ENCODE measurements around the gene TRIM40.

Gene TRIM40

GRCh38 chr6:30154709-30155519 lies 19.0 kb downstream of the TRIM40 start:
- Histone ChIP-seq H3K4me3 (ENCODE audit: control insufficient read depth in 1 of 7, extremely low read depth in 1 of 7, insufficient read depth in 4 of 7, low read depth in 2 of 7, low read length in 6 of 7) (no peak overlapping the region), H3K9me3 (ENCODE audit: control extremely low read depth in 1 of 5, control insufficient read depth in 4 of 5, insufficient read depth in 2 of 5, low read depth in 1 of 5, low read length in 4 of 5) (no peaks in the 10 kb centered on the region), H3K4me1 (ENCODE audit: control extremely low read depth in 1 of 4, control insufficient read depth in 4 of 4, insufficient read depth in 4 of 4, low read length in 3 of 4) (peaks cover 0 to 55% (median 35%) of the 10 kb centered on the region in 4 experiments), H3K27ac (ENCODE audit: insufficient read depth in 1 of 2, low read depth in 1 of 2, low read length in 2 of 2, poor library complexity in 1 of 2, severe bottlenecking in 2 of 2) (no peak overlapping the region), H3K36me3 (ENCODE audit: control insufficient read depth in 4 of 4, insufficient read depth in 4 of 4, low read length in 3 of 4) (no peaks in the 10 kb centered on the region), H3K27me3 (replicated peaks in 2 of 5; ENCODE audit: control insufficient read depth in 4 of 5, insufficient read depth in 5 of 5, low read length in 4 of 5) (no peaks in the 10 kb centered on the region)
- ChIA-PET CTCF (interaction anchor here (1.2 to 2.9 kb wide), 4 partner anchors 13 to 52 kb away, joined by 3 to 14 read pairs (median 6); no protein-coding TSS in a partner anchor), POLR2A (interaction anchor here (1.3 kb wide), 1 partner anchor 13 kb away, joined by 3 read pairs; no protein-coding TSS in a partner anchor)
- no peak for DNase-seq
- 97% methylated on average over 6 of the region's 12 CpGs for WGBS (ENCODE audit: insufficient coverage)

GRCh38 chr6:30155520-30156261 lies 19.8 kb downstream of the TRIM40 start:
- no peak overlapping the region for H3K4me3 ChIP-seq (ENCODE audit: control insufficient read depth in 1 of 7, extremely low read depth in 1 of 7, insufficient read depth in 4 of 7, low read depth in 2 of 7, low read length in 6 of 7)
- CTCF ChIA-PET = interaction anchor here (1.2 to 2.9 kb wide), 3 partner anchors 24 to 53 kb away, joined by 3 to 14 read pairs (median 9); no protein-coding TSS in a partner anchor
- peaks cover 0 to 47% (median 31%) of the 10 kb centered on the region in 4 experiments for H3K4me1 ChIP-seq (ENCODE audit: control extremely low read depth in 1 of 4, control insufficient read depth in 4 of 4, insufficient read depth in 4 of 4, low read length in 3 of 4)
- no CpG with 5 or more reads among the region's 2 CpGs for WGBS (ENCODE audit: insufficient coverage)
- POLR2A ChIA-PET = interaction anchor here (1.3 kb wide), 1 partner anchor 12 kb away, joined by 3 read pairs; no protein-coding TSS in a partner anchor
- H3K36me3 ChIP-seq (ENCODE audit: control insufficient read depth in 4 of 4, insufficient read depth in 4 of 4, low read length in 3 of 4) = no peaks in the 10 kb centered on the region
- no peak overlapping the region for H3K27ac ChIP-seq (ENCODE audit: insufficient read depth in 1 of 2, low read depth in 1 of 2, low read length in 2 of 2, poor library complexity in 1 of 2, severe bottlenecking in 2 of 2)
- no peak for DNase-seq
- no peaks in the 10 kb centered on the region for H3K9me3 ChIP-seq (ENCODE audit: control extremely low read depth in 1 of 5, control insufficient read depth in 4 of 5, insufficient read depth in 2 of 5, low read depth in 1 of 5, low read length in 4 of 5)
- H3K27me3 ChIP-seq (replicated peaks in 2 of 5; ENCODE audit: control insufficient read depth in 4 of 5, insufficient read depth in 5 of 5, low read length in 4 of 5) = no peaks in the 10 kb centered on the region

DNA sequence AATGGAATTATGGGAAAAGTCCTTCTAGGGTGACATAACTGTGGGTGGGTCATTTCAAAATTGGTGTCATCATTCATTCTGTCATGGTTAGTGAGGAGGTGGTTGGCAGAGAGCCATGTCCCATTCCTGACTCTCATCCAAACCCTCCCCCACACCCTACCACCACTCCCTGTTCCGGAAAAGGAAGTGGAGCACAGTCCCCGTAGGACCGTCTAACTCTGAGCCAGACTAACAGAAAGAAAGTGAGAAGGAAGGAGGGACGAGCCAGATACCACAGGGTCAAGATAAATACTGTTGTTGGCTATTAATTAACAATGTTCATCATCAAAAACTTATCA lies 20.3 kb downstream of the TRIM40 start:
- peaks cover 0 to 41% (median 26%) of the 10 kb centered on the region in 4 experiments for H3K4me1 ChIP-seq (ENCODE audit: control extremely low read depth in 1 of 4, control insufficient read depth in 4 of 4, insufficient read depth in 4 of 4, low read length in 3 of 4)
- no peaks in the 10 kb centered on the region for H3K9me3 ChIP-seq (ENCODE audit: control extremely low read depth in 1 of 5, control insufficient read depth in 4 of 5, insufficient read depth in 2 of 5, low read depth in 1 of 5, low read length in 4 of 5)
- no peak overlapping the region for H3K27ac ChIP-seq (ENCODE audit: insufficient read depth in 1 of 2, low read depth in 1 of 2, low read length in 2 of 2, poor library complexity in 1 of 2, severe bottlenecking in 2 of 2)
- CTCF ChIA-PET = interaction anchor here (1.1 kb wide), 1 partner anchor 25 kb away, joined by 3 read pairs; no protein-coding TSS in a partner anchor
- no peaks in the 10 kb centered on the region for H3K27me3 ChIP-seq (replicated peaks in 2 of 5; ENCODE audit: control insufficient read depth in 4 of 5, insufficient read depth in 5 of 5, low read length in 4 of 5)
- H3K4me3 ChIP-seq (ENCODE audit: control insufficient read depth in 1 of 7, extremely low read depth in 1 of 7, insufficient read depth in 4 of 7, low read depth in 2 of 7, low read length in 6 of 7) = no peak overlapping the region
- no peaks in the 10 kb centered on the region for H3K36me3 ChIP-seq (ENCODE audit: control insufficient read depth in 4 of 4, insufficient read depth in 4 of 4, low read length in 3 of 4)
- POLR2A ChIA-PET = no interaction called here
- no peak for DNase-seq
- WGBS (ENCODE audit: insufficient coverage) = no CpG with 5 or more reads among the region's 4 CpGs

DNA sequence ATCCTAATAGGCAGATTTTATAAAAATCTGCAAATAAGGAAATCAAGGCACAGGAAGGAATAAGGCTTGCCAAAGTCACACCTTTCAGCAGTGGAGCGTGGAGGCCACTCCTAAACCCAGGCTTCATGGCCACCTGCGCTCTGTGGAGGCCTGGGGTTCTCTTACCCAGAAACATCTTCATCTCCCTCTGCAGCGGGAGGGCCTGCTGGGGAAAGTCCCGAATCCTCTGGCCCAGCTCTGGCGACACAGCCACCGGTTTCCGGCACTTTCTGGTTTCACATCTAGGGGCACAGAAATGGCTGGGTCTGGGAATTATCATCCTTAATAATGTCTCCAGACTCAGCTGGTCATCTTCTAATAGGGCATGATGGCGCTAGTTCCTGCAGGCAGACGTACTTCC lies 20.8 kb downstream of the TRIM40 start:
- CTCF ChIA-PET = interaction anchor here (1.1 kb wide), 1 partner anchor 26 kb away, joined by 3 read pairs; no protein-coding TSS in a partner anchor
- DNase-seq = no peak
- H3K27me3 ChIP-seq (replicated peaks in 2 of 5; ENCODE audit: control insufficient read depth in 4 of 5, insufficient read depth in 5 of 5, low read length in 4 of 5) = no peaks in the 10 kb centered on the region
- H3K36me3 ChIP-seq (ENCODE audit: control insufficient read depth in 4 of 4, insufficient read depth in 4 of 4, low read length in 3 of 4) = no peaks in the 10 kb centered on the region
- H3K27ac ChIP-seq (ENCODE audit: insufficient read depth in 1 of 2, low read depth in 1 of 2, low read length in 2 of 2, poor library complexity in 1 of 2, severe bottlenecking in 2 of 2) = no peak overlapping the region
- no peaks in the 10 kb centered on the region for H3K9me3 ChIP-seq (ENCODE audit: control extremely low read depth in 1 of 5, control insufficient read depth in 4 of 5, insufficient read depth in 2 of 5, low read depth in 1 of 5, low read length in 4 of 5)
- POLR2A ChIA-PET = no interaction called here
- 98% methylated on average over 9 of the region's 9 CpGs for WGBS (ENCODE audit: insufficient coverage)
- peaks cover 0 to 36% (median 21%) of the 10 kb centered on the region in 4 experiments for H3K4me1 ChIP-seq (ENCODE audit: control extremely low read depth in 1 of 4, control insufficient read depth in 4 of 4, insufficient read depth in 4 of 4, low read length in 3 of 4)
- H3K4me3 ChIP-seq (ENCODE audit: control insufficient read depth in 1 of 7, extremely low read depth in 1 of 7, insufficient read depth in 4 of 7, low read depth in 2 of 7, low read length in 6 of 7) = no peak overlapping the region

DNA sequence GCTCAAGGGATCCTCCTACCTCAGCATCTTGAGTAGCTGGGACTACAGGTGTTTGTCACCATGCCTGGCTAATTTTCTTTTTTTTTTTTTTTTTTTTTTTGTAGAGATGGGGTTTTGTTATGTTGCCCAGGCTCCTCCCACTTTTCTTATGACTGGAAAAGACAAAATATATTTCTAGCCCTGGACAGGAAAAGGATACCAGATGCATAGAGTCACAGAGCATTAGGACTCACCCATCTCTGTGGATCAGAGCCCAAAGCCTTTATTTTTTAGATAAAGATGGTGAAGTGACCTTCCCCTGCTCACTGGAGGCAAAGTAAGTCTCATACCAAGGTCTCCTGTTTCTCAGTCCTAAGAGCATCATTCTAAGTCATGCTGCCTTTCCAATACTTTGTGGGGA lies 21.6 kb downstream of the TRIM40 start:
- no peak overlapping the region for H3K4me3 ChIP-seq (ENCODE audit: control insufficient read depth in 1 of 7, extremely low read depth in 1 of 7, insufficient read depth in 4 of 7, low read depth in 2 of 7, low read length in 6 of 7)
- ChIA-PET POLR2A (no interaction called here), CTCF (interaction anchor here (1.1 to 1.2 kb wide), 2 partner anchors 26 to 87 kb away, joined by 3 read pairs; no protein-coding TSS in a partner anchor)
- H3K36me3 ChIP-seq (ENCODE audit: control insufficient read depth in 4 of 4, insufficient read depth in 4 of 4, low read length in 3 of 4) = no peaks in the 10 kb centered on the region
- H3K27me3 ChIP-seq (replicated peaks in 2 of 5; ENCODE audit: control insufficient read depth in 4 of 5, insufficient read depth in 5 of 5, low read length in 4 of 5) = no peaks in the 10 kb centered on the region
- H3K9me3 ChIP-seq (ENCODE audit: control extremely low read depth in 1 of 5, control insufficient read depth in 4 of 5, insufficient read depth in 2 of 5, low read depth in 1 of 5, low read length in 4 of 5) = no peaks in the 10 kb centered on the region
- no peak overlapping the region for H3K27ac ChIP-seq (ENCODE audit: insufficient read depth in 1 of 2, low read depth in 1 of 2, low read length in 2 of 2, poor library complexity in 1 of 2, severe bottlenecking in 2 of 2)
- DNase-seq = no peak
- peaks cover 0 to 30% (median 14%) of the 10 kb centered on the region in 4 experiments for H3K4me1 ChIP-seq (ENCODE audit: control extremely low read depth in 1 of 4, control insufficient read depth in 4 of 4, insufficient read depth in 4 of 4, low read length in 3 of 4)

GRCh38 chr6:30157999-30158398 lies 22.1 kb downstream of the TRIM40 start:
- DNase-seq = no peak
- POLR2A ChIA-PET = no interaction called here
- CTCF ChIA-PET = interaction anchor here (0.7 to 1.2 kb wide), 2 partner anchors 9 to 87 kb away, joined by 3 read pairs; no protein-coding TSS in a partner anchor
- Histone ChIP-seq H3K4me1 (ENCODE audit: control extremely low read depth in 1 of 4, control insufficient read depth in 4 of 4, insufficient read depth in 4 of 4, low read length in 3 of 4) (peaks cover 0 to 29% (median 12%) of the 10 kb centered on the region in 4 experiments), H3K27me3 (replicated peaks in 2 of 5; ENCODE audit: control insufficient read depth in 4 of 5, insufficient read depth in 5 of 5, low read length in 4 of 5) (no peaks in the 10 kb centered on the region), H3K9me3 (ENCODE audit: control extremely low read depth in 1 of 5, control insufficient read depth in 4 of 5, insufficient read depth in 2 of 5, low read depth in 1 of 5, low read length in 4 of 5) (no peaks in the 10 kb centered on the region), H3K4me3 (ENCODE audit: control insufficient read depth in 1 of 7, extremely low read depth in 1 of 7, insufficient read depth in 4 of 7, low read depth in 2 of 7, low read length in 6 of 7) (no peak overlapping the region), H3K36me3 (ENCODE audit: control insufficient read depth in 4 of 4, insufficient read depth in 4 of 4, low read length in 3 of 4) (no peaks in the 10 kb centered on the region), H3K27ac (ENCODE audit: insufficient read depth in 1 of 2, low read depth in 1 of 2, low read length in 2 of 2, poor library complexity in 1 of 2, severe bottlenecking in 2 of 2) (no peak overlapping the region)
- WGBS (ENCODE audit: insufficient coverage) = 100% methylated on average over 1 of the region's 2 CpGs
